ENCODE data around the gene RPS6KB2. TPM values are rescaled to one million over a fixed set of nuclear protein-coding genes. Genes with fewer than 3 reads are reported as not detected.
"Not testable (repeated sequence)": the region's sequence is repeated elsewhere in the genome, so short reads cannot be mapped to it uniquely, and the experiment has no call there.

Gene RPS6KB2
- total RNA-seq, 2 donors from 2014 or later: 28.9 TPM

DNA sequence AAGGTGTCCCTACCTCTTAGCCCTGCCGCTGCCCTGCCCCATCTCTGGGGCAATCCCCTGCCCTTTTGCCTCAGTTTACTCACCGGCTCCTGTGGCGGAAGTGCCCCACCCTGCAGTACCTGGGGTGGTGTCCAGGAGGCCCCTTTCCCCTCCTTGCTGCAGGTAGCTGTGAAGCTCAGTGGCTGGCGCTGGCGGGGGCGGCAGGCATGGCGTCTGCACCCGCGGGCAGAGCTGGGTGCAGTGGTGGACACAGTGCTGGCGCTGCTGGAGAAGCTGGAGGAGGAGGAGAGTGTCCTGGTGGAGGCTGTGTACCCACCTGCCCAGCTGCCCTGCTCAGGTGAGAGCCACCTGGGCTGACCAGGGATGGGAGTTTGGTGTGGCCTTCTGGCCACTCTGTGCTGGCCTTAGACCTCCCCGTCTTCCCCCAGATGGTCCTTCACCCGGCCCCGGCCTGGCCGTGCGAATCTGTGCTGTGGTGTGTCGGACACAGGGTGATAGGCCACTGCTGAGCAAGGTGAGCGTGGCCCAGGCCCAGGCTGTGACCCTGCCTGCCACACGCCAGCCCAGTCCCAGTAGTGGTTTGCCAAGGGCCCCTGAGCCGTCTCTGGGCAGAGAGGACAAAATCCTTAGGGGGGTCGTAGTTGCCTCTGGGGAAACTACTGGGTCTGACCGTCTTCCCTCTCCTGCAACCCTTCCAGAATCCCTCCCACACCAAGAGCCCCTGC lies 8.8 kb upstream of the RPS6KB2 start:
- intact Hi-C loops (cut with DNase I): no loop called here
- no peak for DNase-seq (ENCODE audit: low spot score)

GRCh38 chr11:67420147-67420645 lies 8.1 kb upstream of the RPS6KB2 start:
- no peak for DNase-seq (ENCODE audit: low spot score)
- intact Hi-C loops (cut with DNase I): no loop called here

- peak; percentile 98 for DNase-seq (ENCODE audit: low spot score)
- intact Hi-C loops (cut with DNase I): no loop called here
These were observed 7.5 kb upstream of the RPS6KB2 start for GRCh38 chr11:67420646-67421429.

- intact Hi-C loops (cut with DNase I): no loop called here
These were observed 6.8 kb upstream of the RPS6KB2 start for GRCh38 chr11:67421430-67422031.

DNA sequence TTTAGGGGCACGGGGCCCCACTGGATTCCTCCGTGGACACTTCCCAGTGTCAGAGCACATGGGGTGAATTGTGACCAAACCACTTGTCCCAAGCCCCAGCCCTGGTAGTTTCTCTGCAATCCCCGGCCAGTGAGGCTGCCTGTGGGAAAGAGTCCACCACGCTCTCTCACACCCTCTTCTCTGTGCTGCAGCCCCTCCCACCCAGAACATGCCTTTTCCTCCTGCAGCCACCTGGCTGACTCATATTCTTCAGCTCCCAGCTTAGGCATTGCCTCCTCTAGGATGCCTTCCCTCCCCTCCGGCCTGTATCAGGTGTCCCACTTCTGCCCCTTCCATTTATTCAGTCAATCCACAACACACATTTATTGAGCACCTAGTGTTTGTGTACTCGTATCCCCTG lies 5.4 kb upstream of the RPS6KB2 start:
- DNase-seq (ENCODE audit: low spot score): no peak
- intact Hi-C loops (cut with DNase I): no loop called here

More at GRCh38 chr11:67421430-67422031, 6.8 kb upstream of the RPS6KB2 start:
- DNase-seq (ENCODE audit: low spot score): no peak

DNA sequence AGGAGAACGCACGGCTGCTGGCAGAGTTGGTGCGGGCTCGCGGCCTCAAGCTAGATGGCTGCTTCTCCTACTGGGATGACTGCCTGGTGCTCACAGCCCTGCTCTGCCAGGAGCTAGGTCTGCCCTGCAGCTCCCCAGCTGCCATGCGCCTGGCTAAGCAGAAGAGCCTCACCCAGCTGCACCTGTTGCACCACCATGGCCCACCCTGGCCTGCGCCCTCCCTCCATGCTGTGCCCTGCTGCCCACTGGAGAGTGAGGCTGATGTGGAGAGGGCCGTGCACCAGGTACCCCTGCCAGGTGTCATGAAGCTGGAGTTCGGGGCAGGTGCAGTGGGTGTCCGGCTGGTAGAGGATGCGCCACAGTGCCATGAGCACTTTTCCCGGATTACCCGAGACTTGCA lies 4.8 kb upstream of the RPS6KB2 start:
- intact Hi-C loops (cut with DNase I): no loop called here
- DNase-seq (ENCODE audit: low spot score): no peak

- intact Hi-C loops (cut with DNase I): no loop called here
- no peak for DNase-seq (ENCODE audit: low spot score)
These were observed 4.2 kb upstream of the RPS6KB2 start for GRCh38 chr11:67423891-67424613.

DNA sequence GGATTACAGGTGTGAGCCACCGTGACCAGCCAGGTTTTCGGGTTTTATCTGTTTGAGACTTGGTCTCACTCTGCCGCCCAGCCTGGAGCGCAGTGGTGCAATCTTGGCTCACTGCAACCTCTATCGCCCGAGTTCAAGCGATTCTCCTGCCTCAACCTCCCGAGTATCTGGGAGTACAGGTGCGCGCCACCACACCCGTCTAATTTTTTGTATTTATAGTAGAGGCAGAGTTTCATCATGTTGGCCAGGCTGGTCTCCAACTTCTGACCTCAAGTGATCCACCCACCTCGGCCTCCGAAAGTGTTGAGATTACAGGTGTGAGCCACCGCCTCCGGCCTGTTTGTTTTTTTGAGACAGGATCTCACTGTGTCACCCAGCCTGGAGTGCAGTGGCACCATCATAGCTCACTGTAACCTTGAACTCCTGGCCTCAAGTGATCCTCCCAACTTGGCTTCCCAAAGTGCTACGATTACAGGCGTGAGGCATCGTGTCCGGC lies 882 bp upstream of the RPS6KB2 start:
- intact Hi-C loops (cut with DNase I); DNase-seq (ENCODE audit: low spot score): not testable (repeated sequence)

GRCh38 chr11:67429038-67429668 lies 859 bp downstream of the RPS6KB2 start:
- no peak for DNase-seq (ENCODE audit: low spot score)
- intact Hi-C loops (cut with DNase I): no loop called here

DNA sequence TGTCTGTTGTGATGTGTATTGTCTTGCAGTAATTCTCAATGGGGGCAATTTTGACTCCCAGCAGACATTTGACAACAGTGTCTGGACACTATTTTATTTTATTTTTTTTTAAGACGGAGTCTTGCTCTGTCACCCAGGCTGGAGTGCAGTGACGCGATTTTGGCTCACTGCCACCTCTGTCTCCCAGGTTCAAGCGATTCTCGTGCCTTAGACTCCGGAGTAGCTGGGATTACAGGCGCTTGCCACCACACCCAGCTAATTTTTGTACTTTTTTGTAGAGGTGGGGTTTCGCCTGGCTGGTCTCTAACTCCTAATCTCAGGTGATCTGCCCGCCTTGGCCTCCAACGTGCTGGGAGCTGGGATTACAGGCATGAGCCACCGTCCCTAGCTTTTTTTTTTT lies 1.4 kb downstream of the RPS6KB2 start:
- no peak for DNase-seq (ENCODE audit: low spot score)
- intact Hi-C loops (cut with DNase I): no loop called here

DNA sequence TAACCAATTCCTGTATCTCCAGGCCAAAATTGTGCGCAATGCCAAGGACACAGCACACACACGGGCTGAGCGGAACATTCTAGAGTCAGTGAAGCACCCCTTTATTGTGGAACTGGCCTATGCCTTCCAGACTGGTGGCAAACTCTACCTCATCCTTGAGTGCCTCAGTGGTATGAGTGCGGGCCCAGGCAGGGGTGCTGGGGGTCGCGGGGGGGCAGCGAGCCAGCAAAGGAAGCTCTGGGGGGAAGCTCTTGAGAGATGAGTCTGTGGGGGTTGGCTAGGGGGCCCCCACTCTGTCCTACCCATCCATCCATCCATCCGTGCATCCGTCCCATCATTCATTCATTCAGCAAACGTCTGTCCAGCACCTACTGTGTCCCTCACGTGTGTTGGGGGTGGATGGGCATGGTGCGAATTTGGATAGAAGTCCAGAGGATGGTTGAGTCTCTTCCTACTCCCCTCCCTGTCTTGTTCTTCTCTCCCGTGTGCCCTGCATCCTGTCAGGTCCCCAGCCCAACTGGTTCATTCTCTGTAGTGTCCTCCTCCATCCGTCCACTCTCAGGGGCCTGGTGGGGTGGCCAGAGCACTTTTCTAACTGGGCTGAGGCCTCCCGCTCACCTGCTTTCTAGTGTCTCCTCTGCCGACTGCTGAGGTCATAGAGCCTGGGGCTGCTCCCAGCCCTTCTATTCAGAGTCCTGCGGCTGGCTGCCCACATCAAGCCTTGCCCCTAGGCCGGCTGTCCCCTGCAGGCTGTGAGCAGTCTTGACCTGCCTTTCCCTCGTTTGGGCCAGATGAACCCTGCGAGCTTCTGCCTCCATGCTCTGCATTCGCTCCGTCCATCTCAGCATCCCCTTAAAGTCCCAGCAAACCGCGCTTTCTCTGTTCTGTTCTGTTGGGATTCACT lies 3.3 kb downstream of the RPS6KB2 start:
- intact Hi-C loops (cut with DNase I): no loop called here
- no peak for DNase-seq (ENCODE audit: low spot score)

GRCh38 chr11:67432655-67433349 lies 4.5 kb downstream of the RPS6KB2 start:
- no peak for DNase-seq (ENCODE audit: low spot score)
- intact Hi-C loops (cut with DNase I): no loop called here

DNA sequence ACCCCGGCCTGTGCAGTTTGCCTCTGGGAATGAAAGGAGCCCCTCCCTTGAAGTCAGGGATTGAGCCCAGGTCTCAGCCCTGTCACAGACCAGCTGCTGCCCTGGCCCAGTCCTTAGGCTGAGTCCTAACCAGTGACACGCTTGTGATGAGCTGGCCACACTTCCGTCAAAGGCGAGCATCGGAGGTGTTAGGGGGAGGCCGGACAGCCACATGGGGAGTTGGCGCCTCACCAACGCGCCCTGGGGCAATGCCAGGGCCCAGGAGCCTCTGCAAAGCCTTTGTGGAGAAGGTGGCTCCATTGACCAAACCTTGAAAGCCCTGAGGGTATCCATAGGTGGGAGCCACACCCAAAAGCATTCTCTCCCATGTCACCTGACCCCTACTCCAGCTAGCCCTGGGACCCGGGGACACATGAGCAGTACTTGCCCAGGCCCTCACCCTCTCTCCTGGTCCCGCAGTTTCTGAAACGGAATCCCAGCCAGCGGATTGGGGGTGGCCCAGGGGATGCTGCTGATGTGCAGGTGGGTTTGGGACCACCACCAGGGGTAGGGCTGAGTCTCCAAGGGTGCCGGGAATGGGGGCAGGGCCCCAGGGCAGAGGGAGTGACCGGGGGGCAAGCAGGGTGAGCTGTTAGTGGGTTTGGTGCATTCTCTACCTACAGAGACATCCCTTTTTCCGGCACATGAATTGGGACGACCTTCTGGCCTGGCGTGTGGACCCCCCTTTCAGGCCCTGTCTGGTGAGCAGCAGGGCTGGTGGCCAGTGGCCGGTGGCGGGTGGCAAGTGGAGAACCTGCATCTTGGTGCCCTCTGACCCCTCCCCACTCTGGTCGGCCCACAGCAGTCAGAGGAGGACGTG lies 5.5 kb downstream of the RPS6KB2 start:
- DNase-seq (ENCODE audit: low spot score): no peak
- intact Hi-C loops (cut with DNase I): no loop called here

- intact Hi-C loops (cut with DNase I): no loop called here
- no peak for DNase-seq (ENCODE audit: low spot score)
These were observed 6.1 kb downstream of the RPS6KB2 start for GRCh38 chr11:67434395-67434881.

- DNase-seq (ENCODE audit: low spot score): no peak
- intact Hi-C loops (cut with DNase I): no loop called here
These were observed 6.9 kb downstream of the RPS6KB2 start for GRCh38 chr11:67435031-67435726.
